Loucy (cell line): ENCODE data around the gene ITCH.

Source experiments
- EZH2phosphoT487 ChIP-seq: fragments of 200-600 bp; IDR thresholded peaks from 2 replicates; pipeline ENCODE4 v1.6.1; 2018; ENCODE audit warnings: antibody characterized with exemption, mild to moderate bottlenecking, moderate library complexity, borderline replicate concordance
- TF ChIP-seq, protein P1 (sequence below): fragments of 200-600 bp; sonication (generic); conservative IDR thresholded peaks from 2 replicates; pipeline ENCODE4 v1.5.1; 2014; ENCODE audit warnings: mild to moderate bottlenecking, antibody characterized with exemption, low read length

DNA sequence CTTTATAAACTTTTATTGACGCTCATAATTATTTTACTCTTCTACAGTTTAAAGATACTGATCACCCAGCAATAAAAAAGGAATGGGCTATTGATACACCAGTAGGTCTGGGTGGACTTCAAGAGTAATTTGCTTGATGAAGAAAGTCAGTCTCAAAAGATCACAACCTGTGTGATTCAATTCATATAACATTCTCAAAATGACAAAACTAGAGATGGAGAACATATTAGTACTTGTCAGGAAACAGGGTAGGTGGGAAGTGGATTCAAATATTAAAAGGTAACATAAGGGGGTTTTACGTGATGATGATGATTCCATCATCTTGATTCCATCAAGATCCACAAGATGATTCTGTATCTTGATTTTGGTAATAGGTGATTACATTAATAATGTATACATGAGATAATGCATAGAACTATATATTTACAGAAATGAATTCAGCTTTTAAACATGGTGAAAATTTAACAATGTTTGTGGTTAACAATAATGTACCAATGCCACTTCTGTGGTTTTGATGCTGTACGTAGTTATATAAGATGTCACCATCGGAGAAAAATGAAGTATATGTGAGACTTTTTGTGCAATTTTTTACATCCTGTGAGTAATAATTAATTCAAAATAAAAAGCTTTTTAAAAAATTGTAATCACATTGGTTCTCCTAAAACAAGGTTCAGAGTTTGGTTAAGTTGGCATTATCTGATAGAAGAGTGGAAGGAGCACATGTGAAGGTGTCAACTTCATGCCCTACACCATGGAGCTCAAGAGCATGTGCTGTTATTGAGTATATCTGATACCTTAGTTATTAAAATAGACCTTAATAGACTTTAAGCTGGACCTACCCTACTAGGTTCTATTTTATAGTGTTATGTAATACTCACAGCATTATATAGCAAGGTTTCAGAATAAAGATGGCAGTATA lies 86.9 kb downstream of the ITCH start:
- TF ChIP-seq, protein P1, sequence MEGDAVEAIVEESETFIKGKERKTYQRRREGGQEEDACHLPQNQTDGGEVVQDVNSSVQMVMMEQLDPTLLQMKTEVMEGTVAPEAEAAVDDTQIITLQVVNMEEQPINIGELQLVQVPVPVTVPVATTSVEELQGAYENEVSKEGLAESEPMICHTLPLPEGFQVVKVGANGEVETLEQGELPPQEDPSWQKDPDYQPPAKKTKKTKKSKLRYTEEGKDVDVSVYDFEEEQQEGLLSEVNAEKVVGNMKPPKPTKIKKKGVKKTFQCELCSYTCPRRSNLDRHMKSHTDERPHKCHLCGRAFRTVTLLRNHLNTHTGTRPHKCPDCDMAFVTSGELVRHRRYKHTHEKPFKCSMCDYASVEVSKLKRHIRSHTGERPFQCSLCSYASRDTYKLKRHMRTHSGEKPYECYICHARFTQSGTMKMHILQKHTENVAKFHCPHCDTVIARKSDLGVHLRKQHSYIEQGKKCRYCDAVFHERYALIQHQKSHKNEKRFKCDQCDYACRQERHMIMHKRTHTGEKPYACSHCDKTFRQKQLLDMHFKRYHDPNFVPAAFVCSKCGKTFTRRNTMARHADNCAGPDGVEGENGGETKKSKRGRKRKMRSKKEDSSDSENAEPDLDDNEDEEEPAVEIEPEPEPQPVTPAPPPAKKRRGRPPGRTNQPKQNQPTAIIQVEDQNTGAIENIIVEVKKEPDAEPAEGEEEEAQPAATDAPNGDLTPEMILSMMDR = no peak
- TF ChIP-seq EZH2phosphoT487 = no peak
